ENCODE measurements around the gene SSX2IP. TPM values are rescaled to one million over a fixed set of nuclear protein-coding genes. Genes with fewer than 3 reads are reported as not detected.

SSX2IP gene
- total RNA-seq, 1 experiment from 2014 or later = 42.4 TPM

DNA sequence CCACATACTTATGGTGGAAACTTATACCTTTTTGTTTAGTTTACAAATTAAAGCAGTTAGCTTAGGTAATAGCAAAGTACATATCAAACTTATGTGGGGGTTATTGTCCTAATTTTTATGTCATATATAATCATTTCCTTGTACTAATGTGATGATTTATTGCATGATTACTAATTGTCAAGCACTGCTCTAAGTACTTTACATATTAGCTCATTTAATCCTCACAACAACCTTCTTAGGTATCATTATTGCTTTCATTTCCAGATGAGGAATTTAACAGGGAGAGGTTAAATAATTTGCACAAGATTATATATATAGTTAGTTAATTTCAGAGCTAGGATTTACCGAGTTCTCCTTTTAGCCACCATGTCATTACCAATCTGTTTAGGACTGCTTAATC is 11.9 kb upstream of the SSX2IP start:
- no peak for DNase-seq (ENCODE audit: low spot score)
- Histone ChIP-seq H3K27ac (ENCODE audit: low read depth, low read length, poor library complexity, severe bottlenecking) (no peak overlapping the region), H3K27me3 (replicated peaks; ENCODE audit: insufficient read depth, low read depth, low read length, poor library complexity) (no peaks in the 10 kb centered on the region), H3K4me3 (ENCODE audit: low read depth, low read length, poor library complexity, severe bottlenecking) (no peak overlapping the region), H3K4me1 (ENCODE audit: insufficient read depth, low read length, poor library complexity, severe bottlenecking) (peaks cover 64% of the 10 kb centered on the region), H3K36me3 (ENCODE audit: insufficient read depth, low read length, poor library complexity, severe bottlenecking) (no peaks in the 10 kb centered on the region), H3K9me3 (ENCODE audit: low read depth, low read length, poor library complexity, severe bottlenecking) (no peaks in the 10 kb centered on the region)
- TF ChIP-seq EZH2 (IDR thresholded peaks at IDR 0.05; ENCODE audit: borderline replicate concordance, low read depth, low read length, poor library complexity, severe bottlenecking) (no peak), CTCF (conservative IDR thresholded peaks at IDR 0.05; ENCODE audit: low read depth, low read length) (no peak)
- BruUV-seq (replicated peaks) = no TSS peak
- ChIA-PET CTCF (no interaction called here), POLR2A (ENCODE audit: low non-redundant PET) (no interaction called here)
- intact Hi-C loops (cut with micrococcal nuclease; ENCODE audit: unreplicated experiment) = no loop called here

- no peaks in the 10 kb centered on the region for H3K9me3 ChIP-seq (ENCODE audit: low read depth, low read length, poor library complexity, severe bottlenecking)
- CTCF ChIA-PET = no interaction called here
- peak overlapping the region; percentile 28 for H3K27ac ChIP-seq (ENCODE audit: low read depth, low read length, poor library complexity, severe bottlenecking)
- peak; percentile 31 for DNase-seq (ENCODE audit: low spot score)
- H3K4me1 ChIP-seq (ENCODE audit: insufficient read depth, low read length, poor library complexity, severe bottlenecking) = peaks cover 67% of the 10 kb centered on the region
- intact Hi-C loops (cut with micrococcal nuclease; ENCODE audit: unreplicated experiment) = no loop called here
- H3K36me3 ChIP-seq (ENCODE audit: insufficient read depth, low read length, poor library complexity, severe bottlenecking) = no peaks in the 10 kb centered on the region
- H3K4me3 ChIP-seq (ENCODE audit: low read depth, low read length, poor library complexity, severe bottlenecking) = no peak overlapping the region
- H3K27me3 ChIP-seq (replicated peaks; ENCODE audit: insufficient read depth, low read depth, low read length, poor library complexity) = no peaks in the 10 kb centered on the region
- POLR2A ChIA-PET (ENCODE audit: low non-redundant PET) = no interaction called here
- TF ChIP-seq CTCF (conservative IDR thresholded peaks at IDR 0.05; ENCODE audit: low read depth, low read length) (no peak), EZH2 (IDR thresholded peaks at IDR 0.05; ENCODE audit: borderline replicate concordance, low read depth, low read length, poor library complexity, severe bottlenecking) (no peak)
- no TSS peak for BruUV-seq (replicated peaks)
Observed at GRCh38 chr1:84701376-84701775, 11.1 kb upstream of the SSX2IP start.

DNA sequence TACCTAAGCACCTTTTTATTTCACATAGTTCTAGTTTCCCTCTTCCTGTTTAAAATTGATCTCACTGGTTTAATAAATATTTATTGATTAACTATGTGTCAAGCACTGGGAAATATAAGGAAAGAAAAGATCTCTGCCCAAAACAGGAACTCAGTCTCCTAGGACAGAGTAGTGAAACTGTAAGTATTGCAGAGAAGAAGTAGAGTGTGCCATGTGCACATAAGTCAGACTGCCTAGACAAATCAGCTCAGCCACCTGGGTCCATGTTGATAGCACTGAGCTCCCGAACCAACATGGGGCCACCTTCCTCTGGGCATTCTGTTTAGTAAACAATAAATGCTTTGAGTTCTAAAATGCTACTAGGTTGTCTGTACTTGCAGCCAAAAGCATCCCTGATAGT is 9.8 kb upstream of the SSX2IP start:
- no peak for DNase-seq (ENCODE audit: low spot score)
- intact Hi-C loops (cut with micrococcal nuclease; ENCODE audit: unreplicated experiment) = no loop called here
- Histone ChIP-seq H3K4me1 (ENCODE audit: insufficient read depth, low read length, poor library complexity, severe bottlenecking) (peaks cover 64% of the 10 kb centered on the region), H3K27me3 (replicated peaks; ENCODE audit: insufficient read depth, low read depth, low read length, poor library complexity) (no peaks in the 10 kb centered on the region), H3K9me3 (ENCODE audit: low read depth, low read length, poor library complexity, severe bottlenecking) (no peaks in the 10 kb centered on the region), H3K36me3 (ENCODE audit: insufficient read depth, low read length, poor library complexity, severe bottlenecking) (no peaks in the 10 kb centered on the region), H3K27ac (ENCODE audit: low read depth, low read length, poor library complexity, severe bottlenecking) (peak overlapping the region; percentile 96), H3K4me3 (ENCODE audit: low read depth, low read length, poor library complexity, severe bottlenecking) (no peak overlapping the region)
- CTCF ChIA-PET = interaction anchor here (0.6 kb wide), 1 partner anchor 24 kb away, joined by 4 read pairs; no protein-coding TSS in a partner anchor
- TF ChIP-seq CTCF (conservative IDR thresholded peaks at IDR 0.05; ENCODE audit: low read depth, low read length) (no peak), EZH2 (IDR thresholded peaks at IDR 0.05; ENCODE audit: borderline replicate concordance, low read depth, low read length, poor library complexity, severe bottlenecking) (no peak)
- POLR2A ChIA-PET (ENCODE audit: low non-redundant PET) = no interaction called here
- BruUV-seq (replicated peaks) = no TSS peak
